Esophagus squamous epithelium (tissue), 4 donors: Measurements from ENCODE around the gene CCNB3.

Experiments used
- POLR2A ChIP-seq, 4 donors: fragments of 450-650 bp; IDR thresholded peaks; one replicate each; pipeline ENCODE4 v1.6.1; 2017; ENCODE audit warnings: antibody characterized with exemption in 4 of 4, mild to moderate bottlenecking in 4 of 4, moderate library complexity in 3 of 4
- TF ChIP-seq, protein P1 (sequence below), 6 experiments: fragments of 450-650 bp in 4 of 6; fragments of 200-600 bp in 2 of 6; sonication (generic) in 2 of 6; IDR thresholded peaks; one replicate each; pipeline ENCODE4 v1.5.1; 2016 to 2019; ENCODE audit warnings: antibody characterized with exemption in 6 of 6, mild to moderate bottlenecking in 4 of 6, moderate library complexity in 4 of 6

DNA sequence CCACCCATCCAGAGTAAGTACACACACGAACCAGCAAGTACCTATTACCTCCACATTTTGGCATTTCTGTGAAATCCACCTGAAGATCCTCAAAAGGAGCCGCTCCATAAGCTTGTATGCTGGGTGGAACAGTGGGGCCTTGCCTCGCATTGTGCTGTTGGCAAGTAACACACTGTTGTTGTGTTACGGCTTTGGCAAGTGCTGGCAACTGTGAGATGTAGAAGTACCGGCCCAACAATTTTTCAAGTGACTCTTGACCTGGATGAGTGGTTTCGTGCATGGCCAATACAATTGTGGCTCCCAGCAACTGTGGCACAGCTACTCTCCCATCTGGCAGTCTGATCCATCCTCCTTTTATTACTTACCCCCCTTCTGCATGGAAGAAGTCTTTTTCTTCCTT, 128.7 kb downstream of the CCNB3 start:
- TF ChIP-seq, protein P1, sequence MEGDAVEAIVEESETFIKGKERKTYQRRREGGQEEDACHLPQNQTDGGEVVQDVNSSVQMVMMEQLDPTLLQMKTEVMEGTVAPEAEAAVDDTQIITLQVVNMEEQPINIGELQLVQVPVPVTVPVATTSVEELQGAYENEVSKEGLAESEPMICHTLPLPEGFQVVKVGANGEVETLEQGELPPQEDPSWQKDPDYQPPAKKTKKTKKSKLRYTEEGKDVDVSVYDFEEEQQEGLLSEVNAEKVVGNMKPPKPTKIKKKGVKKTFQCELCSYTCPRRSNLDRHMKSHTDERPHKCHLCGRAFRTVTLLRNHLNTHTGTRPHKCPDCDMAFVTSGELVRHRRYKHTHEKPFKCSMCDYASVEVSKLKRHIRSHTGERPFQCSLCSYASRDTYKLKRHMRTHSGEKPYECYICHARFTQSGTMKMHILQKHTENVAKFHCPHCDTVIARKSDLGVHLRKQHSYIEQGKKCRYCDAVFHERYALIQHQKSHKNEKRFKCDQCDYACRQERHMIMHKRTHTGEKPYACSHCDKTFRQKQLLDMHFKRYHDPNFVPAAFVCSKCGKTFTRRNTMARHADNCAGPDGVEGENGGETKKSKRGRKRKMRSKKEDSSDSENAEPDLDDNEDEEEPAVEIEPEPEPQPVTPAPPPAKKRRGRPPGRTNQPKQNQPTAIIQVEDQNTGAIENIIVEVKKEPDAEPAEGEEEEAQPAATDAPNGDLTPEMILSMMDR (IDR thresholded peaks at IDR 0.05): no peak
- no peak for TF ChIP-seq POLR2A (IDR thresholded peaks at IDR 0.05)
